ENCODE measurements around the gene CAV1.
"Not testable (repeated sequence)": the region's sequence is repeated elsewhere in the genome, so short reads cannot be mapped to it uniquely, and the experiment has no call there.

Gene CAV1

DNA sequence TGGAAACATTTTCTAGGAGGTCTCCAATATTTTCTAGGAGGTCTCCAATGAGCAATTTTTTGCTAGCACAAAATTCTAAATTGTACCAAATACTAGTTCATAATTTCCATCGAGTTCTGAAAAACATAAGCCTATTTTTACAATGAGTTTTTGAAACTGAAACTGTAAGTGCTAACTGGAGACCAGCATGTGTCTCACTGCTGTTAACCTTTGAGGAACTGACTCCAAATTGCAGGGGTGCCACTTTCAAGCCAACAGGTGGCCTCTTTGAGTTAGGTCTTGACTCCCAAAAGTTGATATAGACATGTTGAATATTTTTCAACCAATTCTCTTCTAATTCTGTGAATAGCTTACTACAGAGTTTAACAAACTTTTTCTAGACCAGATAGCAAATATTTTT, 58.8 kb downstream of the CAV1 start:
- no peak for DNase-seq (ENCODE audit: low spot score)

GRCh38 chr7:116584721-116585120, 59.9 kb downstream of the CAV1 start:
- no peak for DNase-seq (ENCODE audit: low spot score)

DNA sequence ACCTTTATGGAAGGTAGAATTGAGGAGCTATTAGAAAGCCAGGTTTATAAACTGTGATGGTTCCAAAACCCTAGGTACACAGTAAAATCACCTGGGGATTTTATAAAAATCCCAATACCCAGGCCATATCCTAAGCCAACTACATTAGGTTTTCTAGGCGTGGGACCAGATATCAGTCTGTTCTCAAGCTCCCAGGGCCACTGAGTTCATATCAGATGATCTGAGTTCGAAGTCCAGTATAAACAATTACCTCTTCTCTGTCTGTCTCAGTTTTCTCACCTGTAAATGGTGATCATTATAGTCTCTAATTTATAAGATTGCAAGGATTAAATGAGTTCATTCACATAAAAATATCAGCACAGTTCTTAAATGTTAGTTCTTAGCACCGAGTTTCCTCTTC, 60.6 kb downstream of the CAV1 start:
- DNase-seq (ENCODE audit: low spot score): no peak

DNA sequence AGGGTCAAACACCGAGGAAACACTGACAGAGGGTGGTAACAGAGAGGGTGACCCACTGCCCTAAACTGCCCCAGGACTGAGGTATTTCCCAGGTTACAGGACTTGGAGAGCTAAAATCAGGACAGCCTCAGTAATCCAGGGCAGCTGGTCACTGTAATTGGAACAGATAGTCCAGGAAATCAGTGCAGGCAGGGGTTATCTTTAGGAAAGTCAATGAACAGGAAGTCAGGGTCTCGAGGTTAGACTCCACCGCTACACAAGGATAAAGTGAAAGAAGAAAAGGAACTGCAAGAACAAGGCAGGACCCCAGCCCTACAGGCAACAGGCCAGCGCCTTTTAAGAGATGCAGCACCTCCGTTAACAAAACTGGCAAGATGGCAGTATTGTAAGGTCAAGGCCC, 61.1 kb downstream of the CAV1 start:
- no peak for DNase-seq (ENCODE audit: low spot score)

GRCh38 chr7:116587200-116587599, 62.4 kb downstream of the CAV1 start:
- DNase-seq (ENCODE audit: low spot score): not testable (repeated sequence)

DNA sequence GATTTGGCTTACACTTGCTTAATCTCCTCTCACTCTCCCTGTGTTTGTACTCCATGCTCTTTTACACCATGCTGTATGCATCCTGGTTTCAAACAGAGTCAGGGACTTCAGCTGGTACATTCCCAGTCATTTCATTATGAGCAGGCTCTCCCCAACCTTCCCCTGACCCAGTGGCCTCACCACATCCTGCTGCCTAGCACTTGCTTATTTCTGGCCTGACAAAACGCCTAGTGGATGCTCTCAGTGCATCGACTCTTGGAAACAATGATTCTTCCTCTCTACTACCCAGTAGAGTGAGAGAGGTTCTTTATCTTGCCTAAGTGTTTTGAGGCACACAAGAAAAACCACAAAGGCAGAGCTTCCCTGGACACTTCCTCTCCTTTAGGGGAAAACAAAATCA, 63.4 kb downstream of the CAV1 start:
- no peak for DNase-seq (ENCODE audit: low spot score)

DNA sequence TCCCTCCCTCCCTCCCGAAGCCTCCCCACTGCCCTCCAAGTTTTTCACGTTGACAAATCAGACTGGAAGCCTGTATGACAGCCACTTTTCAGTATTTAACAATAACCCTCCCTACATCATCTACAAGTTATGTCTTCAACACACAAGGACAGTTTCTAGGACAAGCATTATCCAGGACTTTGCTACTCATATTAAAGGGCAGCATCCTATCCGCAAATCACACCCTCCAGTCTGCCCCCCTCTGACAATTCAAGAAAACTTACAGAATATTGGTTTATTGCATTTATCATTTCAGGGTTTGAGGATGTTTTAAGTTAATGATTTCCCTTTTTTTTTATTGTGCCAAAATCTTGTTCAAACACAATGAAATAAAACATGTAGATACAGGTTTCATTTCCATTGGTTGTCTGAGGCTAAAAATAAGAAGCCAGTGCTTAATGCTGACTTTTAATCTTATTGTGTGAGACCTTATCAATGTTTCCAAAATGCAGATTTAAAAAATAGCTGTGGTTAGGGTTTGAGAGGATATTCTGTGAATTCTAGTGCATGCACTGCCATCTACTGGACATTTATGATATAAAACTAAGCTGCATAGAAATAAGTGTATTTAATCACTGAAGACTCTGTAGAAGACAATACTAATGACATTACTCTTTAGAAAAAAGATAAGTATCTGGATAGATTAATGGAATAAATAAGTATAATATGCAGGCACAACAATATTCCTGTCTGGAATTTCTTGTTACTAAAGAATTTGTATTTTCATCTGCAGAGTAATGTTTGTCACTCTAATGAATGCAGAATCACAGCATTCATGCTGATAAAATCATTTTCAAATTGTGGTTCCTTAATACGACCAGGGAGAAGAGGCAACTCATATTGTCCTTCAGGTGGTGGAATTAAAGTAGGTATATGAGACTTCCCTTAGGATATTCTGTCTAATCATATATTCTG, 64.1 kb downstream of the CAV1 start:
- no peak for DNase-seq (ENCODE audit: low spot score)

- no peak for DNase-seq (ENCODE audit: low spot score)
These were observed 66.6 kb downstream of the CAV1 start for GRCh38 chr7:116591202-116592040.

GRCh38 chr7:116592041-116592355, 67.2 kb downstream of the CAV1 start:
- DNase-seq (ENCODE audit: low spot score): no peak

DNA sequence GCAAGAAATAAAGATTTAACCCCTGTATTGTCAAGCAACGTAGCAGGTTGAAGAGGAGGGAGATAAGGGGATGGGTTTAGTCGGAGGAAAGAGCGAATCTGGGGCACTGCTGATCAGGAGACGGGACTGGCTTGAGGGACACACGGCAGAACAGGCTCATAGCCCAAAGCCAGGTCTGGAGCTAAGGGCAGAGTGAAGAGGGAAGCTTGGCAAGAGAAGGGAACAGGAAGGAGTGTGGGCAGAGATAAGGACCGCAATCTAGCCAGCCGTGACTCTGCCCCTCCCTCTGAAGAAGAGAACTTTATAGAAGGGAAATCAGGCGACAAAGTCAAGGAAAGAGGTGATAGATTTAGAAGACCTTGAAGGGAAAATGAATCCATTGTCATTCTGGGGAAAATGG, 67.6 kb downstream of the CAV1 start:
- no peak for DNase-seq (ENCODE audit: low spot score)

- no peak for DNase-seq (ENCODE audit: low spot score)
These were observed 68.7 kb downstream of the CAV1 start for GRCh38 chr7:116593359-116594075.

DNA sequence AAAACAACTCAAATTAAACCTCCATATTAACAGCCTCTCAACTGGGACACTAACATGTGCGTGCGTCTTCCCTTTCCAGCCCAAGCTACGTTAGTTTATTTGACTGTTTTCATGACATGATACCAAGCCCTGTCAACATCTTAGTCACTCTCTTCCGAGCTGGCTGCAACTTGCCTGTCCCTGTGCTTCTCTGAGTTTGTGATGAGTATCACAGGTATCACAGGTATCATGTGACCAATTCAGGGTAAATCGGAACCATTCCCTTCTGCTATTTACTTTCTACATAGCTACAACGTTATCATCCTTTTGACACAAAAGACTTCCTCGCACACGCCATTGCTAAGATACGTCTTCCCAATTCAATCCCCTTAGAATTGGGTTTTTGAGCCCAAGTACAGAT, 70.2 kb downstream of the CAV1 start:
- DNase-seq (ENCODE audit: low spot score): no peak

- no peak for DNase-seq (ENCODE audit: low spot score)
These were observed 72.5 kb downstream of the CAV1 start for GRCh38 chr7:116597384-116597783.

DNA sequence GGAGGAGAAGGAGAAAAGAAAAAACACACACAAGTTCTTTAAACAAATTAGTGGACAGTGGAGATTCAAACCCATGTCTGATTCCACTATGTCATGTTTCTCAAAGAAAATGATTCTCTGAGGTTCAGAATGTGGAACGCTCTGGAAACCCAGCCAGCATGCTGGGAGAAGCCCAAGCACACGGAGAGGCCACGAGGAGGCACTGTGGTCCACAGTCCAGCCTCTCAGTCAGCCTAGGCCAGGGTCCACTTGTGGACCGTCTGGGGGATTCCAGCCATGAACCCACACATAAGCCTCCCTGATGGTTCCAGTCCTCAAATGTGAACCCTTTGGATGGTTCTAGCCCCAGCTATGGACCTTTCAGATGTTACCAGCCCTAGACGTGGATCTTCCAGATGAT, 73.4 kb downstream of the CAV1 start:
- DNase-seq (ENCODE audit: low spot score): no peak

DNA sequence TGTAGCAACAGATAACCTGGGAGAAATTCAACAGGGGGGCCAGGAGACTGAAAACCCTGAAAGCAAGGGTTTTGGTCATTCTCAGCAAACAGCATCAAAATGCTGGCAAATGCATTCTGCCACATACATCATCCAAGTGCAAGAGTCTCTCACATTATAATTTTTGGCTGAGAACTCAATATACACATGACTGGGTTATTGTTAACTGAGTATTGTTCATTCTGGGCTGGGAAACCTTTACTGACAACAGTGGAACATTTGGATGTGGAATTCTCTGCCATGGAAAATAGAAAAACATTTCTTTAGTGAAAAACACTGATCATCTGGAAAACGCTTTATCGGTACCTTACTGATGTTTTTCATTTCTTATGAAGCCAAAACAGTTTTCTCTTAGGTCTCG, 74.0 kb downstream of the CAV1 start:
- no peak for DNase-seq (ENCODE audit: low spot score)

DNA sequence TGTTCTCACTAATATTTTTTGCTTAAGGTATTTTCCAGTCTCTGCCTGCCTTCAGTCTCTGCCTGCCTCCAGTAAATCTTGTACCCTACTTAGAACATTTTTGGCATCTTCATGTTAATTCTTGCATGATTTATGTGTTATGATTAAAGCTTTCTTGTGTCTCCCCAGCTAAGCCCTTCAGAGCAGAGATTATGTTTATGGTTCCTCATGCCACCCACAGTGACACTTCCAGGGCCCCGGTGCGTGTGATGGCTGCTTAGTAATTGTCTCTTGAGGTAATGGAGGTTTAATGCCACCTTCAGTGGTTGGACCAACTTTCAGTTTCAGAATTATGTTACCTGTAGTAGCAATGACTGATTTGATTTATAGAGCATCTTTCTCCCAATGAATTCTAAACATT, 76.6 kb downstream of the CAV1 start:
- DNase-seq (ENCODE audit: low spot score): no peak

GRCh38 chr7:116607299-116607698, 82.5 kb downstream of the CAV1 start:
- DNase-seq (ENCODE audit: low spot score): no peak

GRCh38 chr7:116610210-116610609, 85.4 kb downstream of the CAV1 start:
- DNase-seq (ENCODE audit: low spot score): no peak

DNA sequence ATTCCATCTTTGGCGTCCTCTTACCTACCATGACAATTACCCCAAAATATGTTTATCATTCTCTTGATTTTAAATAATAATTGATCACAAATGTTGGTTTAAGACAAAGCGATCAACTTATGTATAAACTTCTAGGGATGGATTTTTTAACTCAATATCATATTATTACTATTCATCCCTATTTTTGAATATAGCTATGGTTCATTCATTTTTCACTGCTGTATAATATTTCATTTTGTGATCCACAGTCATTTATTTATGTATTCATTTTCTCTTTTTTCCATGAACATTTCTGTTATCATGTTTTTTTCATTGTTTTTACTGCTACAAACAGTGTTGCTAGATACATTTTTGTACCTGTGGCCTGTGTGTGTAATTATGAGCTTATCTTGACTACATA, 85.9 kb downstream of the CAV1 start:
- no peak for DNase-seq (ENCODE audit: low spot score)

All from ecto neural progenitor cell (in vitro differentiated cells).